Measurements from ENCODE around the gene TLR7. TPM values are rescaled to one million over a fixed set of nuclear protein-coding genes. Genes with fewer than 3 reads are reported as not detected.

TLR7 gene
- total and polyA plus RNA-seq, 9 of the 15 experiments (the other 6 are each of a cell fraction or from before 2014, with no cell fraction given) = 0.04 to 0.13 (median 0.07) TPM; not detected in 6

- TF ChIP-seq UBTF (IDR thresholded peaks at IDR 0.05; ENCODE audit: borderline replicate concordance in 1 of 2, low read depth in 2 of 2, low read length in 2 of 2) = no peak
- TF ChIP-seq ZC3H11A (IDR thresholded peaks at IDR 0.05; ENCODE audit: low read depth, low read length) = no peak
- no peak for TF ChIP-seq IRF9 (tag; IDR thresholded peaks at IDR 0.05)
- TF ChIP-seq SAP30 (IDR thresholded peaks at IDR 0.05; ENCODE audit: borderline replicate concordance, insufficient read depth, low read depth, low read length, poor library complexity, severe bottlenecking) = no peak
Observed at GRCh38 chrX:12910423-12911121, 43.7 kb downstream of the TLR7 start (continued).

GRCh38 chrX:12911122-12911470 lies 44.2 kb downstream of the TLR7 start:
- no peak for DNase-seq (ENCODE audit: extremely low read depth in 1 of 4, low spot score in 3 of 4)
- H2AFZ ChIP-seq (ENCODE audit: low read depth, low read length) = no peak overlapping the region
- ATAC-seq = no peak
- ChIA-PET POLR2A (no interaction called here), CTCF (ENCODE audit: low intra/inter-chr PET ratio) (no interaction called here)
- intact Hi-C loops (cut with micrococcal nuclease) = no loop called here
- H3K79me2 ChIP-seq (ENCODE audit: control insufficient read depth, insufficient read depth, low read length) = no peaks in the 10 kb centered on the region
- no TSS peak for BruUV-seq (replicated peaks)
- 61% methylated on average over 2 of the region's 2 CpGs for WGBS (ENCODE audit: insufficient coverage, low coverage, missing lambda C conversion rate)
- TF ChIP-seq LEF1 (IDR thresholded peaks at IDR 0.05) = no peak
- TF ChIP-seq RBBP5 (IDR thresholded peaks at IDR 0.05; ENCODE audit: borderline replicate concordance, insufficient read depth, low read length, poor library complexity, severe bottlenecking) = no peak
- TF ChIP-seq RBM25 (IDR thresholded peaks at IDR 0.05; ENCODE audit: low read depth, low read length, severe bottlenecking) = no peak
- TF ChIP-seq ZNF212 (CRISPR knock-in tag; IDR thresholded peaks at IDR 0.05) = no peak
- no peak for TF ChIP-seq E2F3 (CRISPR knock-in tag; IDR thresholded peaks at IDR 0.05)
- TF ChIP-seq GATAD2A (IDR thresholded peaks at IDR 0.05) = no peak
- TF ChIP-seq SP2 (IDR thresholded peaks at IDR 0.05; ENCODE audit: extremely low read depth, low read depth, low read length, poor library complexity, severe bottlenecking) = no peak
- no peak for TF ChIP-seq FOXP1 (CRISPR knock-in tag; IDR thresholded peaks at IDR 0.05)
- TF ChIP-seq PTBP1 (IDR thresholded peaks at IDR 0.05; ENCODE audit: low read depth, low read length) = no peak
- no peak for TF ChIP-seq MCM5 (IDR thresholded peaks at IDR 0.05; ENCODE audit: low read depth)
- no peak for TF ChIP-seq ZNF707 (CRISPR knock-in tag; conservative IDR thresholded peaks at IDR 0.05)
- H3K27me3 ChIP-seq (ENCODE audit: control insufficient read depth in 2 of 2, insufficient read depth in 2 of 2, low read length in 2 of 2) = no peaks in the 10 kb centered on the region
- H3K27ac ChIP-seq (ENCODE audit: extremely low read depth, low read depth, low read length) = no peak overlapping the region
- no peak overlapping the region for H3K9ac ChIP-seq (ENCODE audit: insufficient read depth in 1 of 2, low read depth in 2 of 2, low read length in 2 of 2)
- in situ Hi-C loops (cut with MboI) = no loop called here
- no peak overlapping the region for H3K4me3 ChIP-seq
- no peaks in the 10 kb centered on the region for H3K36me3 ChIP-seq (ENCODE audit: control insufficient read depth, insufficient read depth, low read length)
- no peak overlapping the region for H3K4me2 ChIP-seq (ENCODE audit: insufficient read depth, low read length)
- no peaks in the 10 kb centered on the region for H3K9me3 ChIP-seq (replicated peaks; ENCODE audit: control insufficient read depth, insufficient read depth, low read depth, low read length)
- H3K4me1 ChIP-seq (replicated peaks in 1 of 2; ENCODE audit: control insufficient read depth in 2 of 2, insufficient read depth in 2 of 2, low read length in 2 of 2) = no peaks in the 10 kb centered on the region; a peak in 1 of 5 replicates
- FAIRE-seq = no peak
- H4K20me1 ChIP-seq (replicated peaks; ENCODE audit: control insufficient read depth, insufficient read depth, low read length) = 0 out of 2 replicates have a peak, but pooled peaks cover 2% of the 10 kb centered on the region
- H3K9me1 ChIP-seq (ENCODE audit: control insufficient read depth, insufficient read depth, low read length) = no peaks in the 10 kb centered on the region
